Measurements from ENCODE around the gene SLC45A2. TPM values are rescaled to one million over a fixed set of nuclear protein-coding genes. Genes with fewer than 3 reads are reported as not detected.

The SLC45A2 gene
- total RNA-seq, 1 donor from 2014 or later = not detected

DNA sequence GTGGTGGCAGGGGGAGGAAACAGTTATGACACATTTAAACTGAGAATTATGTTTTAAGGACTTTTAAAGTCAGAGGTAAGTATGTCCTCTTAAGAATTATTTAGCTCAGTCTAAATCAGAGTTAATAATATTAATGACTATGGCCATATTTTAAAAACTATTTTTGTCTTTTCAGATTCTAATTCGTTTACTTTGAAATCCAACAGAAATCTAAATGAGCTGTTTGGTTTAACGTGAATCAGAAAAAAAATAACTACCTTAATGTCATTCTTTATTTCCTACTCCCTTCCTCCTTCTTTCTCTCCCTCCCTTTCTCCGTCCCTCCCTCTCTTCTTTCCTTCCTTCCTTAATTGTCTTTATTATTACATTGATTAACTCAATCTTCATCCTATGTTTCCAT is 43.9 kb upstream of the SLC45A2 start:
- no peak for TF ChIP-seq POLR2A (IDR thresholded peaks at IDR 0.05)
- no peak for TF ChIP-seq POLR2AphosphoS5 (IDR thresholded peaks at IDR 0.05; ENCODE audit: insufficient read depth in 1 of 2, low read depth in 1 of 2)
- TF ChIP-seq, protein P1, sequence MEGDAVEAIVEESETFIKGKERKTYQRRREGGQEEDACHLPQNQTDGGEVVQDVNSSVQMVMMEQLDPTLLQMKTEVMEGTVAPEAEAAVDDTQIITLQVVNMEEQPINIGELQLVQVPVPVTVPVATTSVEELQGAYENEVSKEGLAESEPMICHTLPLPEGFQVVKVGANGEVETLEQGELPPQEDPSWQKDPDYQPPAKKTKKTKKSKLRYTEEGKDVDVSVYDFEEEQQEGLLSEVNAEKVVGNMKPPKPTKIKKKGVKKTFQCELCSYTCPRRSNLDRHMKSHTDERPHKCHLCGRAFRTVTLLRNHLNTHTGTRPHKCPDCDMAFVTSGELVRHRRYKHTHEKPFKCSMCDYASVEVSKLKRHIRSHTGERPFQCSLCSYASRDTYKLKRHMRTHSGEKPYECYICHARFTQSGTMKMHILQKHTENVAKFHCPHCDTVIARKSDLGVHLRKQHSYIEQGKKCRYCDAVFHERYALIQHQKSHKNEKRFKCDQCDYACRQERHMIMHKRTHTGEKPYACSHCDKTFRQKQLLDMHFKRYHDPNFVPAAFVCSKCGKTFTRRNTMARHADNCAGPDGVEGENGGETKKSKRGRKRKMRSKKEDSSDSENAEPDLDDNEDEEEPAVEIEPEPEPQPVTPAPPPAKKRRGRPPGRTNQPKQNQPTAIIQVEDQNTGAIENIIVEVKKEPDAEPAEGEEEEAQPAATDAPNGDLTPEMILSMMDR (IDR thresholded peaks at IDR 0.05) = no peak
- intact Hi-C loops (cut with DNase I) = no loop called here
- H3K36me3 ChIP-seq = no peaks in the 10 kb centered on the region
- no peak overlapping the region for H3K4me3 ChIP-seq
- no peak overlapping the region for H3K27ac ChIP-seq
- no peak for DNase-seq (ENCODE audit: extremely low spot score in 2 of 2)
- H3K27me3 ChIP-seq = no peaks in the 10 kb centered on the region
- H3K9me3 ChIP-seq = no peaks in the 10 kb centered on the region
- H3K4me1 ChIP-seq = peaks cover 6% of the 10 kb centered on the region

DNA sequence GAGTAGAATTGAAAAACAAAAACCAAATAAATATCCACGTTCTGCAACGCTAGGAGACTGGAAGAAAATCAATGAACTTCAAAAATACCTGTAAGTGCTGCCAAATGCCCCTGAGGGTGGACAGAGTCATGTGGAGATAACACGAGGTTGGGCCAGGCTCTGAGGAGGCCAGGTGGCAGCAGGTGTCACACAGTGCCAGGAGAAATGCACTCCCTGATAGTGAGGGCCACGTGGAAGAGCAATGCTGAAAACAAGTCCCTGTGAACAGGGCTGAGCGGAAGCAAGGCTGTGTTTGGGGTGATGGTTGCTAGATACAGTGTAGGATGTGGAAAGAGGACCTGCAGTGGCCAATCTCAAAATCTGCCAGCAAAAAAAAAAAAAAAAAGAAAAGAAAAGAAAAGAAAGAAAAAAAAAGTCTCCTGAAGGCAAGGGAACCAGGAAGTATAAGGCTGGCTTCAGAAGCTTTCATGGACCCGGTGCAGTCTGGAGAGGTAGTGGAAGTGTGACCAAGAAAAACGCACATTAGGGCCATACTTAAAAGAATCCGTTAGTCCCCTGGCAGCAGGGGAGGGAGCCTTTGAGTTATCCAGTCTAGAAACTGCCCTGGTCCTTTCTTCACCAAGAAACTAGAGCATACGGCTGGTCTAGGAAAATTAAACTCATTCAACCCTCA is 41.7 kb upstream of the SLC45A2 start:
- DNase-seq (ENCODE audit: extremely low spot score in 2 of 2) = no peak
- no peak overlapping the region for H3K27ac ChIP-seq
- no peak overlapping the region for H3K4me3 ChIP-seq
- H3K9me3 ChIP-seq = no peaks in the 10 kb centered on the region
- H3K36me3 ChIP-seq = no peaks in the 10 kb centered on the region
- no peak for TF ChIP-seq POLR2A (IDR thresholded peaks at IDR 0.05)
- no peak for TF ChIP-seq POLR2AphosphoS5 (IDR thresholded peaks at IDR 0.05; ENCODE audit: insufficient read depth in 1 of 2, low read depth in 1 of 2)
- intact Hi-C loops (cut with DNase I) = no loop called here
- no peaks in the 10 kb centered on the region for H3K27me3 ChIP-seq
- peaks cover 6% of the 10 kb centered on the region for H3K4me1 ChIP-seq

DNA sequence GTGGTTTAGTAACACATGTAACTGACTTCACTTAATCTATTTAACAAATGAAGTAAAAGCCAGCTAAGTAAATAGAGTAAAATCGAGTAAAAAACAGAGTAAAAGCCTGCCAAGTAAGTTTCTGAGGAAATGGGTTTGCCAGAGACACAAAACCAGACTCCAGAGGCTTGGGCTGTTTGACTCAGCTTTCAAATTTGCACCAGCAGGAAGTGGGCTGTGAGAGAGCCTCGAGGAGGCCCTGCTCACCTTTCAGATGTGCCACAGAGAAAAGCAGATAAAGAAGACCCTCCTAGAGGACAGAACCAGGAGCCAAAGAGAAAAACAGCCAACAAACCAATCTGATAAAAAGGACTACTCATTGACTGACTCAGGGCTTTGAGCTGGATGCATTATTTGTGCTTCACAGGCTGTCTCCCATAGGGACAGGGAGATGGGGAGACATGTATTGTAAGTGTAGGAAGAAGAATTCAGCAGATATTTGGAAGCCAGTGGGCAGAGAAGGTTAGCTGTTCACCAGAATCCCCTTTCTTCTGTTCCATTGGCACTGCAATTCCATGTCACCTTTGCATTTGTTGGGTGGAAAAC is 37.7 kb upstream of the SLC45A2 start:
- Histone ChIP-seq H3K36me3 (no peaks in the 10 kb centered on the region), H3K4me3 (no peak overlapping the region), H3K4me1 (no peaks in the 10 kb centered on the region), H3K27ac (no peak overlapping the region), H3K9me3 (no peaks in the 10 kb centered on the region), H3K27me3 (no peaks in the 10 kb centered on the region)
- TF ChIP-seq, protein P1 (IDR thresholded peaks at IDR 0.05) = no peak
- DNase-seq (ENCODE audit: extremely low spot score in 2 of 2) = no peak
- intact Hi-C loops (cut with DNase I) = no loop called here

DNA sequence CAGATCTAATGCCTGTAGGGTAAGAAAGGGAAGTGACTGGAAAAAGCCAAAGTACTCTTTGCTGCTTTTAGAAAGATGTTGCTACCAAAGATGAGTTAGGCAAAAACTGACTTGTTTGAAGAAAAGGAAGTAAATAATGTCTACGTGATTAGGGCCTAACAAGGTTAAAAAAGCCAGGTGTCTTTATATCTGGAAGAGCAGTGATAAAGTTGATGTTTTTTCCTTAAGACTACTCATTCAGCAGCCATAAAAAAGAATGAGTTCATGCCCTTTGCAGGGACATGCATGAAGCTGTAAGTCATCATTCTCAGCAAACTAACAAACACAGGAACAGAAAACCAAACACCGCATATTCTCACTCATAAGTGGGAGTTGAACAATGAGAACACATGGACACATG is 36.8 kb upstream of the SLC45A2 start:
- no peaks in the 10 kb centered on the region for H3K36me3 ChIP-seq
- intact Hi-C loops (cut with DNase I) = no loop called here
- no peaks in the 10 kb centered on the region for H3K27me3 ChIP-seq
- TF ChIP-seq POLR2A (IDR thresholded peaks at IDR 0.05) = no peak
- TF ChIP-seq, protein P1 (IDR thresholded peaks at IDR 0.05) = no peak
- no peak for TF ChIP-seq POLR2AphosphoS5 (IDR thresholded peaks at IDR 0.05; ENCODE audit: insufficient read depth in 1 of 2, low read depth in 1 of 2)
- no peak overlapping the region for H3K27ac ChIP-seq
- no peak overlapping the region for H3K4me3 ChIP-seq
- no peak for DNase-seq (ENCODE audit: extremely low spot score in 2 of 2)
- H3K4me1 ChIP-seq = no peaks in the 10 kb centered on the region
- H3K9me3 ChIP-seq = no peaks in the 10 kb centered on the region

DNA sequence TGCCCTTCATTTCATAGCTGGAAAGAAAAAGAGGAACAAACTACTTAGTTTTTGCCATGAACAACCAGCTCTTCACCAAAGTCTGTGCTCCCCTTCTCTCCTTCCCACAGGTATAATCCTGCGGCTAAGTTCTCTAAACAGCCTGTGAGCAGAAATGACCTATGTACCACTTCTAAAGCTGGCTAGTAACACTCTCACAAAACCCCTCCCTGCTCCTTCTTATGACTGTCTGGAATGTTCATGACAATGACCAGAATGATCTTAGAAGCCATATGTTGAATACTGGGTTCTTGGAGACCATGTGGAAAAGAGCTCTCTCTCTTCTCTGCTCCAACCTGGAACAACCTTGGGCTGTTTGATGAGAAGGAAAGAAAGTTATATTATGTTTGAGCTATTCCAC is 36.2 kb upstream of the SLC45A2 start:
- Histone ChIP-seq H3K4me3 (no peak overlapping the region), H3K4me1 (no peaks in the 10 kb centered on the region), H3K27me3 (no peaks in the 10 kb centered on the region), H3K27ac (no peak overlapping the region), H3K9me3 (no peaks in the 10 kb centered on the region), H3K36me3 (no peaks in the 10 kb centered on the region)
- TF ChIP-seq POLR2AphosphoS5 (IDR thresholded peaks at IDR 0.05; ENCODE audit: insufficient read depth in 1 of 2, low read depth in 1 of 2) = no peak
- TF ChIP-seq POLR2A (IDR thresholded peaks at IDR 0.05) = no peak
- TF ChIP-seq, protein P1 (IDR thresholded peaks at IDR 0.05) = no peak
- no peak for DNase-seq (ENCODE audit: extremely low spot score in 2 of 2)
- intact Hi-C loops (cut with DNase I) = no loop called here
